Astrocyte (in vitro differentiated cells and primary cell): Measurements from ENCODE around the gene RBM22. TPM values are rescaled to one million over a fixed set of nuclear protein-coding genes. Genes with fewer than 3 reads are reported as not detected.

Source experiments
- DNase-seq: peaks from one replicate; pipeline ENCODE4 v3.0.0-alpha.2; 2010; ENCODE audit warnings: low read depth
- FAIRE-seq: peaks from 2 replicates; lab custom pipeline; 2011; peaks lifted over from hg19 to GRCh38; lab: Jason Lieb, UNC
- H2AFZ ChIP-seq: 2 replicates; pipeline ENCODE4 v1.6.0; 2012; ENCODE audit warnings: low read depth, low read length, inconsistent platforms
- H3K27ac ChIP-seq: 2 replicates; pipeline ENCODE4 v1.5.1; 2011; ENCODE audit warnings: low read depth, low read length, inconsistent platforms
- H3K27me3 ChIP-seq: 2 replicates; pipeline ENCODE4 v1.6.0; 2011; ENCODE audit warnings: low read length, inconsistent platforms; ENCODE audit not compliant: insufficient read depth
- H3K36me3 ChIP-seq: 2 replicates; pipeline ENCODE4 v1.5.1; 2011; ENCODE audit warnings: low read length, inconsistent platforms; ENCODE audit not compliant: insufficient read depth
- H3K4me1 ChIP-seq: 2 replicates; pipeline ENCODE4 v1.5.1; 2011; ENCODE audit warnings: low read length, inconsistent platforms; ENCODE audit not compliant: insufficient read depth
- H3K4me2 ChIP-seq: 2 replicates; pipeline ENCODE4 v1.6.0; 2012; ENCODE audit warnings: low read length, inconsistent platforms
- H3K4me3 ChIP-seq: 2 replicates; pipeline ENCODE4 v1.5.1; 2011; ENCODE audit warnings: low read depth, mild to moderate bottlenecking, low read length, inconsistent platforms; ENCODE audit not compliant: insufficient read depth
- H3K79me2 ChIP-seq: 2 replicates; pipeline ENCODE4 v1.6.0; 2012; ENCODE audit warnings: mild to moderate bottlenecking, low read length, inconsistent platforms; ENCODE audit not compliant: insufficient read depth
- H3K9ac ChIP-seq: 2 replicates; pipeline ENCODE4 v1.6.0; 2012; ENCODE audit warnings: mild to moderate bottlenecking, low read length, inconsistent platforms
- H3K9me3 ChIP-seq: 2 replicates; pipeline ENCODE4 v1.5.1; 2012; ENCODE audit warnings: low read depth, mild to moderate bottlenecking, low read length, inconsistent platforms; ENCODE audit not compliant: insufficient read depth
- H4K20me1 ChIP-seq: 2 replicates; pipeline ENCODE4 v1.6.0; 2012; ENCODE audit warnings: low read length, inconsistent platforms; ENCODE audit not compliant: insufficient read depth
- H3K27ac Mint-ChIP-seq: one replicate; pipeline ENCODE4 v1.8.0; 2021; ENCODE audit warnings: mild to moderate bottlenecking, mixed read lengths; ENCODE audit not compliant: unreplicated experiment
- H3K27me3 Mint-ChIP-seq: one replicate; pipeline ENCODE4 v1.8.0; 2021; ENCODE audit warnings: low read depth, mixed read lengths; ENCODE audit not compliant: unreplicated experiment
- H3K36me3 Mint-ChIP-seq: one replicate; pipeline ENCODE4 v1.8.0; 2021; ENCODE audit warnings: low read depth, mixed read lengths; ENCODE audit not compliant: unreplicated experiment
- H3K4me1 Mint-ChIP-seq: one replicate; pipeline ENCODE4 v1.8.0; 2021; ENCODE audit warnings: low read depth, mixed read lengths; ENCODE audit not compliant: unreplicated experiment
- H3K4me3 Mint-ChIP-seq: one replicate; pipeline ENCODE4 v1.8.0; 2021; ENCODE audit warnings: mild to moderate bottlenecking, moderate library complexity, mixed read lengths; ENCODE audit not compliant: unreplicated experiment
- H3K9me3 Mint-ChIP-seq: one replicate; pipeline ENCODE4 v1.8.0; 2021; ENCODE audit warnings: mild to moderate bottlenecking, mixed read lengths; ENCODE audit not compliant: unreplicated experiment
- CTCF ChIP-seq: IDR thresholded peaks from 2 replicates; pipeline ENCODE4 v1.5.1; 2011; ENCODE audit warnings: low read depth, mild to moderate bottlenecking, inconsistent platforms, low read length, moderate library complexity; ENCODE audit not compliant: insufficient read depth
- EZH2 ChIP-seq: IDR thresholded peaks from 2 replicates; pipeline ENCODE4 v1.6.1; 2012; ENCODE audit warnings: mild to moderate bottlenecking, low read length, inconsistent platforms; ENCODE audit not compliant: insufficient read depth
- total RNA-seq: library from RNA; stranded (reverse); gene quantifications from 2 replicates; pipeline ENCODE4 v1.2.1, GENCODE V29; 2021

RBM22 gene
- total RNA-seq, 1 donor from 2014 or later, result 47.4 TPM

DNA sequence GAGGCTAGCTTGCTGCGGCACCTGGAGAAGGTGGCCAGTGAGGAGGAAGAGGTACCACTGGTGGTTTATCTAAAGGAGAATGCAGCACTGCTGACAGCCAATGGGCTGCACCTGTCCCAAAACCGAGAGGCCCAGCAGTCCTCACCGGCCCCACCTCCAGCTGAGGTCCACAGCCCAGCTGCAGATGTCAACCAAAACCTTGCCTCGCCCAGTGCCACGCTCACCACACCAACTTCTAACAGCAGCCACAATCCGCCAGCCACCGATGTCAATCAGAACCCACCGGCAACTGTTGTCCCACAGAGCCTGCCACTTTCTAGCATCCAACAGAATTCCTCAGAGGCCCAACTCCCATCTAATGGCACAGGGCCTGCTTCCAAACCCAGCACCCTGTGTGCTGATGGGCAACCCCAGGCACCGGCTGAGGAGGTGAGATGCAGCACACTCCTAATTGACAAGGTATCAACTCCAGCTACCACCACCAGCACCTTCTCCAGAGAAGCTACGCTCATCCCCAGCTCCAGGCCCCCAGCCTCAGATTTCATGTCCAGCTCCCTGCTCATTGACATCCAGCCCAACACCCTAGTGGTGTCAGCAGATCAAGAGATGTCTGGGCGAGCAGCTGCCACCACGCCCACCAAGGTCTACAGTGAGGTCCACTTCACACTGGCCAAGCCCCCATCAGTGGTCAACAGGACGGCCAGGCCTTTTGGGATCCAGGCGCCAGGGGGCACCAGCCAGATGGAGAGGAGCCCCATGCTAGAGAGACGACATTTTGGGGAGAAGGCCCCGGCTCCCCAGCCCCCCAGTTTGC lies 52.4 kb downstream of the RBM22 start:
- H3K79me2 ChIP-seq, result peaks cover 74% of the 10 kb centered on the region
- no peak overlapping the region for H3K4me3 ChIP-seq
- no peak overlapping the region for H2AFZ ChIP-seq
- H3K27ac ChIP-seq, result no peak overlapping the region
- H3K36me3 ChIP-seq, result peaks cover 3% of the 10 kb centered on the region
- H3K36me3 Mint-ChIP-seq, result peaks cover 33% of the 10 kb centered on the region
- H3K27me3 Mint-ChIP-seq, result peaks cover 22% of the 10 kb centered on the region
- H3K9ac ChIP-seq, result no peak overlapping the region
- no peaks in the 10 kb centered on the region for H3K27me3 ChIP-seq
- H3K4me2 ChIP-seq, result no peak overlapping the region
- no peak overlapping the region for H3K27ac Mint-ChIP-seq
- H3K4me1 ChIP-seq, result peaks cover 27% of the 10 kb centered on the region
- peaks cover 93% of the 10 kb centered on the region for H4K20me1 ChIP-seq
- no peak for FAIRE-seq
- DNase-seq, result no peak
- no peak for TF ChIP-seq EZH2
- TF ChIP-seq CTCF, result no peak
- H3K4me3 Mint-ChIP-seq, result no peak overlapping the region
- H3K4me1 Mint-ChIP-seq, result peaks cover 40% of the 10 kb centered on the region
- no peaks in the 10 kb centered on the region for H3K9me3 ChIP-seq
- H3K9me3 Mint-ChIP-seq, result peaks cover 2% of the 10 kb centered on the region

- Mint-ChIP-seq H3K9me3 (peaks cover 2% of the 10 kb centered on the region), H3K27ac (no peak overlapping the region), H3K27me3 (peaks cover 19% of the 10 kb centered on the region), H3K4me1 (peaks cover 41% of the 10 kb centered on the region), H3K36me3 (peaks cover 27% of the 10 kb centered on the region), H3K4me3 (no peak overlapping the region)
- Histone ChIP-seq H3K4me1 (peaks cover 27% of the 10 kb centered on the region), H3K36me3 (peaks cover 3% of the 10 kb centered on the region), H3K4me2 (peak overlapping the region; percentile 24), H3K9me3 (no peaks in the 10 kb centered on the region), H3K27me3 (no peaks in the 10 kb centered on the region), H4K20me1 (peaks cover 89% of the 10 kb centered on the region), H2AFZ (no peak overlapping the region), H3K27ac (no peak overlapping the region), H3K9ac (no peak overlapping the region), H3K79me2 (peaks cover 83% of the 10 kb centered on the region), H3K4me3 (no peak overlapping the region)
- FAIRE-seq (no peak), DNase-seq (no peak)
- TF ChIP-seq EZH2 (no peak), CTCF (no peak)
Measured at GRCh38 chr5:150647275-150648251, 53.3 kb downstream of the RBM22 start.
